ENCODE measurements around the gene ZSWIM3. TPM values are rescaled to one million over a fixed set of nuclear protein-coding genes. Genes with fewer than 3 reads are reported as not detected.
"Not testable (repeated sequence)": the region's sequence is repeated elsewhere in the genome, so short reads cannot be mapped to it uniquely, and the experiment has no call there.

The ZSWIM3 gene
- total RNA-seq, 4 donors from 2014 or later: 1.3 to 3.3 (median 2.1) TPM

DNA sequence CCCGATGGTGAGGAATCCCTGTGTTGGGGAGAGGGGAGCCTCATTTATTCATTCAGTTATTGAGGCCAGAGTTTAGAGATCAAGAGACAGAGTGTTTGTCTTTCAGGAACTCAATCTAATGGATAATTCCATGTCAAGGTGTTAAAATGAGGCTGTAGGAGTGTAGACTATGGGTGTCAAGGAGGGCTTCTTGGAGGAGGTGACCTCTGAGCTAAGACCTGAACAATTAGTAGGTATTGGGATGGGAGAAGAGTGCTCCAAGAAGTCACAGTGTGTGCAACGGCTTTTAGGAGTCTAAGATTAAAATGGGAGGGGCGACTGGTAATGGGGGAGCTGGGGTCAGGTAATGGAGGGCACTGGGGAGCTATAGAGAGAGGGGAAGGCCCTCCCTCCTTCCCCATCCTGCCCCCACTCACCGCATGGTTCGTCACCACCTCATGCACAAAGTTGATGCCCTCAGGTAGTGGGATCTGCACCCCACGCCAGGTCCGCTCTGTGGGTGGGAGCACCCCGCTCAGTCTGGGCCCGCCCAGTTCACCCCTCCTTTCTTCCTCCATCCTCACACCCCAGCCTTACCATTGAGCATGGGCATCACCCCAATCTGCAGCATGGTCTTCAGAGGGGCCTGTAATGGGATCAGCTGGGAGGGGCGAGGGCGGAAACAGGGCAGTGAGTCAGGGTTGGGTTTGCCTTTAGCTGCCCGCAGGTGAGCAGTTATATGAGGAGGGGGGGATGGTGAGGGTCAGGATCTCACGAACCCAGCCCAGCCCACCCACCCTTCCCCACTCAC is 41.8 kb downstream of the ZSWIM3 start:
- in situ Hi-C loops (cut with MboI; ENCODE audit: low sequenced_read_pairs in 4 of 4): no loop called here
- no peaks in the 10 kb centered on the region for H3K27me3 ChIP-seq
- ATAC-seq (no peak), DNase-seq (no peak)
- intact Hi-C loops (cut with DNase I; ENCODE audit: low total_unique reads): no loop called here
- H3K27ac ChIP-seq: no peak overlapping the region
- no peaks in the 10 kb centered on the region for H3K9me3 ChIP-seq
- no peaks in the 10 kb centered on the region for H3K4me1 ChIP-seq
- TF ChIP-seq POLR2A (IDR thresholded peaks at IDR 0.05): no peak
- TF ChIP-seq, protein P1, sequence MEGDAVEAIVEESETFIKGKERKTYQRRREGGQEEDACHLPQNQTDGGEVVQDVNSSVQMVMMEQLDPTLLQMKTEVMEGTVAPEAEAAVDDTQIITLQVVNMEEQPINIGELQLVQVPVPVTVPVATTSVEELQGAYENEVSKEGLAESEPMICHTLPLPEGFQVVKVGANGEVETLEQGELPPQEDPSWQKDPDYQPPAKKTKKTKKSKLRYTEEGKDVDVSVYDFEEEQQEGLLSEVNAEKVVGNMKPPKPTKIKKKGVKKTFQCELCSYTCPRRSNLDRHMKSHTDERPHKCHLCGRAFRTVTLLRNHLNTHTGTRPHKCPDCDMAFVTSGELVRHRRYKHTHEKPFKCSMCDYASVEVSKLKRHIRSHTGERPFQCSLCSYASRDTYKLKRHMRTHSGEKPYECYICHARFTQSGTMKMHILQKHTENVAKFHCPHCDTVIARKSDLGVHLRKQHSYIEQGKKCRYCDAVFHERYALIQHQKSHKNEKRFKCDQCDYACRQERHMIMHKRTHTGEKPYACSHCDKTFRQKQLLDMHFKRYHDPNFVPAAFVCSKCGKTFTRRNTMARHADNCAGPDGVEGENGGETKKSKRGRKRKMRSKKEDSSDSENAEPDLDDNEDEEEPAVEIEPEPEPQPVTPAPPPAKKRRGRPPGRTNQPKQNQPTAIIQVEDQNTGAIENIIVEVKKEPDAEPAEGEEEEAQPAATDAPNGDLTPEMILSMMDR (IDR thresholded peaks at IDR 0.05 in 4 of 5, conservative IDR thresholded peaks at IDR 0.05 in 1 of 5): no peak
- no peak overlapping the region for H3K4me3 ChIP-seq
- peaks cover 0 to 56% of the 10 kb centered on the region in 2 donors for H3K36me3 ChIP-seq

DNA sequence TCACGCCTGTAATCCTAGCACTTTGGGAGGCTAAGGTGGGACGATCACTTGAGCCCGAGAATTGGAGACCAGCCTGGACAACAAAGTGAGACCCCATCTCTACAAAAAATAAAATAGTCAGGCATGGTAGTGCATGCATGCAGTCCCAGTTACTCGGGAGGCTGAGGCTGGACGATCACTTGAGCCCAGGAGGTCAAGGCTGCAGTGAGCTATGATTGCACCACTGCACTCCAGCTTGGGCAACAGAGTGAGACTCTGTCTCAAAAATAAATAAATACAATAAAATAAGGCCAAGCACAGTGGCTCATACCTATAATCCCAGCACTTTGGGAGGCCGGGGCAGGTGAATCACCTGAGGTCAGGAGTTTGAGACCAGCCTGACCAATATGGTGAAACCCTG is 43.9 kb downstream of the ZSWIM3 start:
- H3K9me3 ChIP-seq; H3K27ac ChIP-seq; ATAC-seq; DNase-seq; H3K4me3 ChIP-seq; H3K4me1 ChIP-seq; in situ Hi-C loops (cut with MboI; ENCODE audit: low sequenced_read_pairs in 4 of 4); intact Hi-C loops (cut with DNase I; ENCODE audit: low total_unique reads); H3K27me3 ChIP-seq: not testable (repeated sequence)
- peaks cover 0 to 35% of the 10 kb centered on the region in 2 donors for H3K36me3 ChIP-seq

DNA sequence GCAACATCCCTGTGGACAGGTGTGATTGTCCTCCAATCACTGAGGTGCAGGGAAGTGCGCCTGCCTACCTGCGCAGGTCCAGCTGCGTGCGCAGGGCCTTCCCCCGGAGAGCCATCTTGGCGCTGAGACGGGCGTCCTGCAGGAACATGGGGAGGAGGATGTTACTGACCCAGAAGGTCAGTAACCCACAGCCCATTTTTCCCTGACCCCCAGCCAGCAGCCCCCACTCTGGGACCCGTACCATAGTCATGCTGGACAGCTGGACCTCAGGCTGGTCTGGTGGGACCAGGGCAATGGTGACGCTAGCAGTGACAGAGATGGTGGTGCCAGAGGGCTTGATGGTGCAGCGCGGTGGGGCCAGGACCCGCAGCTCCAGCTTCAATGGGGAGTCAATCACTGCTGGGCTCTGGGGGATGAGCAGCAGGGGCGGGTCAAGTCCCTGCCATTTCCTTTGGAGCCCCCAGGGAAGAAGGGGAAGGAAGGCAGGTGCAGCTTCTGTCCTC is 44.8 kb downstream of the ZSWIM3 start:
- in situ Hi-C loops (cut with MboI; ENCODE audit: low sequenced_read_pairs in 4 of 4): no loop called here

DNA sequence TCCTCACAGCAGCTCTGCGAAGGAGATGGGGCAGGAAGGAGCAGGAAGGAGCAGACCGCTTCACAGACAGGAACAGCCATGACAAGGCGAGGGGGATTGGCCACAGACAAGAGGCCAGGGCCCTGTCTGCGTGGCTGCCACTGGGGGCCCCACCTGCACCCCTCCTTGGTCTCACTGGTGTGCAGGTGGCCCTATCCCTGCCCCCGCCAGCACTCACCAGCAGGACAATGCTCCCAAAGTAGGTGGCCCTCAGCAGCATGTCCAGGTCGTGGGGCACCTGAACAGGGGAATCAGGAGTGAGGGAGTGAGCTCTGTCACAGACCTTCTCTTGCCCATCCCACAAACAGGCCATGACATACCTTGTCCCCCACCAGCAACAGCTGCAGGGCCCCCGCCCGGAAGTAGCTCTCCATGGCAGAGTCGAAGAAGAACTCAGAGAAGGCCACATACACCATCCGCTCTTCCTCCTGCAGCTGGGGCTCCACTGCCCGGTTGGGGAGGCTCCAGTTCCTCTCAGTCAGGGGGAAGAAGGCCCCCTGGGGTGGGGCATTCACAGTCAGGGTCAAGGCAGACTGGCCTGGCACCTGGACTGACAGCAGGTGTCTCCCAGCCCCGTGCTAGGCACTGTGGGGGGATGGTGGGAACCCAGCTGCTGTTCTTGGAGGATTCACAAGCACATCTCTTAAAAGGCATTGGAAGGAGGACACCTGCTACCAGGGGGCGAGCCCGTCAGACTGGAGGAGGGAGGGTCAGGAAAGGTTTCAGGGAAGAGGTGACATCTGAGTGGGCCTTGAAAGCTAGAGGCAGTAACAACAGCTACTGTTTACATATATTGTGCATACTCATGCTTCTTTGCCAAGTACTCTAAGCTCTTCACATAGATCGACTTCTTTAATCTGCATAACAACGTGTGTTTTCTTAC is 47.4 kb downstream of the ZSWIM3 start:
- no peak for ATAC-seq
- in situ Hi-C loops (cut with MboI; ENCODE audit: low sequenced_read_pairs in 4 of 4): no loop called here

More for the DNA sequence above, 44.8 kb downstream of the ZSWIM3 start:
- H3K27ac ChIP-seq: no peak overlapping the region
- ATAC-seq: no peak
- no peaks in the 10 kb centered on the region for H3K27me3 ChIP-seq
- TF ChIP-seq, protein P1 (IDR thresholded peaks at IDR 0.05 in 4 of 5, conservative IDR thresholded peaks at IDR 0.05 in 1 of 5): no peak
- no peak for TF ChIP-seq POLR2A (IDR thresholded peaks at IDR 0.05)
- H3K36me3 ChIP-seq: peaks cover 0 to 26% of the 10 kb centered on the region in 2 donors
- no peak for DNase-seq
- H3K4me3 ChIP-seq: no peak overlapping the region
- no peaks in the 10 kb centered on the region for H3K4me1 ChIP-seq
- H3K9me3 ChIP-seq: no peaks in the 10 kb centered on the region
- intact Hi-C loops (cut with DNase I; ENCODE audit: low total_unique reads): no loop called here

More for the DNA sequence above, 47.4 kb downstream of the ZSWIM3 start:
- Histone ChIP-seq H3K27ac (no peak overlapping the region), H3K36me3 (peaks cover 0 to under 1% of the 10 kb centered on the region in 2 donors), H3K9me3 (no peaks in the 10 kb centered on the region), H3K4me3 (no peak overlapping the region), H3K4me1 (no peaks in the 10 kb centered on the region), H3K27me3 (no peaks in the 10 kb centered on the region)
- TF ChIP-seq POLR2A (IDR thresholded peaks at IDR 0.05): no peak
- TF ChIP-seq, protein P1 (IDR thresholded peaks at IDR 0.05 in 4 of 5, conservative IDR thresholded peaks at IDR 0.05 in 1 of 5): no peak
- no peak for DNase-seq
- intact Hi-C loops (cut with DNase I; ENCODE audit: low total_unique reads): no loop called here

Data from gastrocnemius medialis (tissue), 4 donors.